NOMO-1 (cell line): ENCODE data around the gene ROBO1.

ENCODE experiments used
- DNase-seq, 2 experiments: peaks; one replicate each; lab custom pipeline; 2025; ENCODE audit not compliant: unreplicated experiment in 2 of 2; lab: John Stamatoyannopoulos, UW

The ROBO1 gene

DNA sequence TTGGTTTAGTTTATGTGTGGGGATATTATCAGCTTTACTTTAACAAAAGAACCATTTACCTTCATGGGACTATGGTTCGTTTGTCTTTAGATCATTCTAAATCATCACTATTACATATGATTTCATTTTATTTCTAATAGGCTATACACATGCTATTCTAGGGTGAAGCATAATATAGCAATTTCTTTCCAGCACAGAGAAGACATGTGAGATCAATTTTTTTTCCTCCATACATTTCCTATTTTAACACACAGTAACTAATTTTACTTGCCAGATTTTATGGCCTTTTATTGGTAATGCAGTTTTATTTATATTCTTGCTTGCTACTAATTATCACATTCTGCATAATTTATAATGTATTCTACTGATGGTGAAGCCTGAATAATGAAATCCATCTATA is 287.1 kb downstream of the ROBO1 start:
- no peak for DNase-seq

DNA sequence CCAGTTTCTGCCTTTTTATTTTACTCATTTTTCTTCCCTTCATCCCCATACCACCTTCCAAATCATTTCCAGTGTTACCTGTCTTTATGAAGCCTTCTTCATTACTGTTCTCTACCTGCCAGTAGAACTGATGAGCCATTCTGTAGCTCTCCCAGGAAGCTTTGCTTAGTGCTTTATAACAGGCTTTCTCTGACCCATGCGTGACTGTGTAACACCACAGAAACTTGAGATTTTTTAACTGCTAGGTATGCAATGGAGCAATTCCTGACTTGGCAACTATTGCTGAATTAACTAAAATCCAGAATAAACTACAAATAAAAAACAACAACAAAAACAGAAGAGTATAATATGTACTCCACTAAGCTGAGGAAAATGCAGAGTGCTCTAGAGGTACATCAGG is 289.2 kb downstream of the ROBO1 start:
- DNase-seq, result no peak

DNA sequence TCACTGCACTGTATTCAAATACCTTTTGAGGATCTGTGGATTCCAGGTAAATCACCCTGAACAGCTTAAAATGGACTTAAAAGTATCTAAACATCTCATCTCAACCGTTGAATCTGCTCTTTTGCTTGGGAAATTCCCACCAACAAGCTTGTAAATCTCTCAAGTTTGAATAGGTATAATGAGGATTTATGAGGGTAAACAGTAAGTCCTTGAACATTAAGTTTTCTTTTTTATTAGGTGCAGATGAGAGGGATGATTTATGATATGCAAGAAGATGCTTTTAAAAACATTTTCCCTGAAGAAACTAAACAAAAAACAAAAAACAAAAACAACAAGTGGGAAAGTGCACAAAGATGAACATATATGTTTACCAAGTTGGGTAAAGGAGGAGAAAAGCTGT is 290.6 kb downstream of the ROBO1 start:
- no peak for DNase-seq

DNA sequence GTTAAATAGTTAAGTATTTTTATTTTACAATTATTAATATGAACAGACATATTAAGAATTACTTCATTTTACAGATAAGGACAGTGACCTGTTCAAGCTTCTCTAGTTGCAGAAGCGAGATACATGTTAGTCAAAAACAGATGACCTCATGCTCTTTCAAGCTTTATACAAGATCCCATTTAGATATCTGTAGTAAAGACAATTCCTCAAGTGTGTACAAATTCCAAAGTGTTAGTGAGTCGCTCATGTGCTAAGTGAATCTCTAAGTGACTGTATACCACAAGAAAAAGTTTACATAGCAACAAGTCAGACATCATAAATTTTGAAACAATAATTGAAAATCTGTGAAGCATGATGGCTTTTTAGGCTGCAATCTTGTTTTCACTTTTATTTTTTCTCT is 293.8 kb downstream of the ROBO1 start:
- no peak for DNase-seq

DNA sequence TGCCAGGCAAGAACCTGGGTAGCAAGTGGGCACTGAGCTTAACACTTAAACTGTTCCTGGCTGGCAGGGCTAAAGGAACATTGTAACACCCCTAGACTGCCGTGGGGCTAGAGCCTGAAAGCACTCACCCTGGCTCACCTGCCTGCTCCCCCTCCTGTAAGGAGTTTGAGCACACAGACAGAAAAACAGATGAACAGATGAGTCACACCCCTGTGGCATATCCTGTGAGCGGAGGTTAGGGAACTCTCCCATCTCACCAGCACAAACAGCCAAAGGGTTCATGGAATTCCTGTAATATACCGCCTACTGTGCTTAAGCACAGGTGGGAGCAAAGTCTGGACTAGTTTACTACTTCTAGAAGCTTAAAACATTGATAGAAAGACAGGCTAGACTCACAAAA is 300.1 kb downstream of the ROBO1 start:
- DNase-seq, result no peak

DNA sequence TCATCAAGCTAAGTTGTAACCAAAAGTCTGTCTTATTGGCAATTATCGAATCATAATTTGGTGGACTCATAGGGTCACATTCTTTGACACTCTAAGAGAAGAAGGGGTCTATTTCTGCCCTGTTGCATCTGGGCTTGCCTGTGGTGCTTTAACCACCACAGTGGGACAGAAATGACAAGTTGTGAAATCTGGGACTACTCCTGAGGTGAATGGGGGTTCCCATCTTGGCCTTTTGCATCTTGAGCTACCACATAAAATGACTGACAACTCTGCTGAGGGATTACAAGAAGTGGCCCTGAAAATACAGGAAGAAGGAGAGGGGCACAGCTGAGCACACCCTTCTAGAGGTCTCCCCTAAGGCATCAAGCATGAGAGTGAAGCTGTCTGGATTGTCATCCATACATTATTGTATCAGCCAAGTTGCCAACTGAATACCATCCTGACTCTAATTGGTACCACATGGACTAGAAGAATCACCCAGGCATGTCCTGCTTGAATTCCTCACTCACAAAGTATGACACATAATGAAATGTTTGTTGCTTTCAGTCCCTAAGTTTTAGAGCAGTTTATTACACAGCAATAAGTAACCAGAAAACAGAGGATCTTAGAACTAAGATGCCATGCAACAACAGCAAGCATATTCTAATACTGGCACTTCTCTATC is 306.5 kb downstream of the ROBO1 start:
- DNase-seq, result no peak

DNA sequence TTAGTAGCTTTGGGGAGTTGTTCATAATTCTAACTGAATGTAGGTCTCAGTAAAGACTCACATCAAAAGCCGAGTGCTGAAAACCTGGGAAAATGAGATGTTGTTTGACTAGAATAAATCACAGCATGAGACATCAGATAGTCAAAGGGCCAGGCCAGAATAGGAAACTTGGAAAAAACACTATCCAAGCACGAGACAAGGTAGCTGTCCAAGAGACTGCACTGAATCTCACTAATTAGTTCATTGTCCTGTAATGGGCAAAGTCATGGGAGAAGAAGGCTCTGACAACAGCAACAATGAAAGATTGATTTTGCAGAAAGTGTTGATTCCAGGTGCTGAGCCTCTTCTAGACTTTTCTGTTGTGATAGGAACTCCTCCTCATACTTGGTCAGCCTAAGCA is 314.2 kb downstream of the ROBO1 start:
- DNase-seq, result no peak

DNA sequence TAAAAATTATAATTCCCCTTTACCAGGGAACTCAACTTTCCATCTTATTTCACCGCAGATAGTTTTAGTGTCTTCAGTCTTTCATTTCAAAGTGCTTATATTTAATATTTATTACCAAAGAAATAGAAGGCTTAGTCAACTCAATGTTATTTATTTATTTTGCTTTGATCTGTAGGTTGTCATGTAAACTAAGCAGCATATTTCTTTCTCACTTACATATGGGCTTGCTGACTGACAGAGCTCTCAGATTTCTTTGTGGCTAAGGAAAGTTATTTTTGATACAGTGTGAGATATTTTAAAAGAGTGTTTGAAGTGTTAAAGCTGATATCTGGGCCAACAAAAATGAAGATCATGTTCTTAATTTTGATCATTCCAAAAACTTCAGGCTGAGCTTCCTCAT is 331.4 kb downstream of the ROBO1 start:
- no peak for DNase-seq

DNA sequence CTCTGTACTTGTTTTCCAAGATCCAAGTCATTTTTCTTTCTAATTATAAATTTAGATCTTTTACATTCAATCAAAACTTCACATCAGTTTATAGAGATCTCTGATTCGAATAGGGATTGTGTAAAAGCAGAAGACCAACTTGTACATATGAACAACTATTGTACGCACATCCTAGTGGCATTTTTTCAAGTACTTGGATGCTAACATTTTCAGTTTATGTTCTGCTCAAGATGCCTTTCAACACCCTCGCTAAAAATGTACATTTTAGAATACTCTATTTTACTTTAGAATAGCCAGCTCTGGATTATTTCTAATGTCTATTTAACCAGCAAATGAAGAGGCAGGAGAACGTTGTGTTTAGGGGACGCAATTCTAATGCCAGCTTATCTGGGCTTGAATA is 340.7 kb downstream of the ROBO1 start:
- DNase-seq, result no peak

DNA sequence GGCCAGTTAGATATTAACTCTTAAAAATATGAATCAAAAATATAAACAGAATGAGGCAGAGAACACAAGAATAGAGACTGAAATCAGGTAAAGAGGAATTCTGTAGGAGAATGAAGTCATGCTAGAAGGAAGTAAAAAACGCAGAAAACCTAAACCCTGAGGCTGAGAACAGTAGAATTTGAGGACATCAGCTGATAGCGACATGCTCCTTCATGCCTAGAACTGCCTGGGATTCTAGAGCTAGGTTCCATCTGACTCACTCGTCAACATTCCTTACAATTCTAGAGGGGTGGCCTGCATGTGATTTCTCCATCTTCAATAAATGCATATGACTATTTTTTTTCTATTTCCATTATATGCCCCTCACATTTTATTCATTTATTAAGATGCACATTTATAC is 343.0 kb downstream of the ROBO1 start:
- DNase-seq, result no peak

DNA sequence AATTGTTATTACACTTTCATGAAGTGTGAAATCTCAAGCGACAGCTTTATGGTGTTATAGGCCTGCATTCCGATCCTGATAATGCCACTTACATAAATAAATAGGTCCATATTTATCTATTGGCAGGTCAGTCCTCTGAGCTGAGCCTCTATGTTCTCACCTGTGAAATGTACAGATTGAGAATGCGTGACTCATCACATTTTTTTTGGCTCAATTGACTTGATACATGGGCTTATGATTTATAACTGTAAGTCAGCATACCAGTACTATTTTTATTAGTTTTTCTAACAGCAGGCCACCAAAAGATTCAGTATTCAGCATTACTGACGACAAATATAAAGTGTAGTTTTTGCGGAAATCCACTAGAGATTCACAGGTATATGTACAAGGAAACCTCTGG is 344.4 kb downstream of the ROBO1 start:
- DNase-seq, result no peak

DNA sequence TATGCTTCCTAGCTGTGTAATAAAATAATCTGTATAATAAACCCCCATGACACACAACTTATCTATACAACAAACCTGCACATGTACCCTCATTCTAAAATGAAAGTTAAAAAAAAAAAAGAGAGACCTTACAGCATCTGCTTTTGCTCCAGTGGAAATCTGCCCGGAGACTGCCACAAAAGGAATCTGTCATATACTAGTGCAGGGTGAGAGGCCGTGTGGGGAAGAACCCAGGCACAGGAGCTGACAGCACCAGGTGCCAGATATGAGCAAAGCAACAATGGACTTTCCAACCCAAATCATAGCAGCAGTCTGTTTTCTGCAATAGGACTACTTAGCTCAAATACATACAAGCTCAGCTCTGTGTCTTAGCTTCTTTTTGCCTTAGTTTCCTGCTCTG is 346.5 kb downstream of the ROBO1 start:
- no peak for DNase-seq

DNA sequence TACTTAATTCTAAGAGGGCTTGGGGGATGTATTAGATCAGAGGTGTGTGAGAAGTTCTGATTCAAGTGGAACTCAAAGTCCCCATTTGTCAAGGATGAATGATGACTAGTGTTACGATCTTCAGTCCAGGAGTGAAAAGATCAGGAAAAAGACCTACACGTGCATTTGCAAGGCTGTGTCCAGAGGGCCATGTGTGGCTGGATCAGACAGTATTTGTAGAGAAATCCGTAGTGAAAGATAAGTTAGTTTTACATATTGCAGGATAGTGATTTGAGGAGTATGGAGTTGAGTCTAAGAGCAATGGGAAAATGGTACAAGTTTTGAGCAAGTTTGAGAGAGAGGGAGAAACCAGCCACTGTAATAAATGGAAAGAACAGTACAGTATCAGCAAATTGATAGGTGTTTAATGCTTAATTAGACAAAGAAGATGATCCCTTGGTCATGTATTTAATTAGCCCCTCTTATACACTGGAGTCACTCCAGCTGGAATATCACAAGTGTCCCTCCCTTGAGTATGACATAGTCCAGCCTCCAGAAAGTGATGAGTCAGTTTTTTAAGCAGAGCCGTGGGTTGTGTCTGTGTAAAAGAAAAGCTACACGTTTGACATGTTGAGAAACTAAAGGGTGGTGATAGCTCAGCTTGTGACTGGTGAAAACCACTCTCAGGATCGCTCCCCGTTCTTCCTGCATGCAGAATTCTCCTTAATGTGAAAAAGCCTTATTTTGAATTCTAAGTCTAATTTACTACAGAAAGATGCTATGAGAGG is 348.8 kb downstream of the ROBO1 start:
- no peak for DNase-seq

DNA sequence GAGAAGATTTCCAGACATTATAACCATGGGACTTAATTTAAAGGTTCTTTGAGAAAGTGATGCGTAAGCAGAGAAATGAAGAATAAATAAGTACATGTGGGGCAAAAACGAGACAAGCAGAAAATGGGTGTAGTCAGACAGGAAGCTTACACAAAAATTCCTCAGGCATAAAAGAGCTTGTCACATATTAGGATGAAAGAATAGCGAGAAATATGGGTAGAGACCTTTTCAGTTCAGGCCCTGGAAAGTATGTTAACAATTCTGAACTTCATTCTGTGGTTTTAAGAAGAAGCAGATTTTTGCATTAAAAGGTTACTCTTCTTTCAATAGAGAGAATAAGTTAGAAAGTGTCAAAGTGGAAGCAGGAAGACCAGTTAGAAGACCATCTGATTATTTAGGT is 352.4 kb downstream of the ROBO1 start:
- DNase-seq, result no peak

DNA sequence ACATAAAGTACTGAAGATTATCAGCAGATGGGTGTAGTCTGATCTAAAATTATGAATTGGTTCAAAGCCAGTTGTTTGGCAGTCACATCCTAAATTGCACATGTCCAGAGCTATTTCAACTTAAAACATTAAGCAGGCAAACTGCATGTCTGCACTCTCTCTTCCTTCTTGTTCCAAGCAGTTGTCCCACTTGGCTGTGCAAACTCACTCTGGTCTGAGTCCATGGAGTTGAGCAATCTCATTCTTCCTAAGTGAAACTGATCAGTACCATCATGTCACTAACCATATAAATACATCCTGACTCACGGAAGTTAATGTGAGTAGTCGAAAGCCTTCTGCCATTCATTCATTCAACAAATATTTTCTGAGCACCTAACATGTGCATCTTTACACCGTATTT is 353.0 kb downstream of the ROBO1 start:
- DNase-seq, result no peak

DNA sequence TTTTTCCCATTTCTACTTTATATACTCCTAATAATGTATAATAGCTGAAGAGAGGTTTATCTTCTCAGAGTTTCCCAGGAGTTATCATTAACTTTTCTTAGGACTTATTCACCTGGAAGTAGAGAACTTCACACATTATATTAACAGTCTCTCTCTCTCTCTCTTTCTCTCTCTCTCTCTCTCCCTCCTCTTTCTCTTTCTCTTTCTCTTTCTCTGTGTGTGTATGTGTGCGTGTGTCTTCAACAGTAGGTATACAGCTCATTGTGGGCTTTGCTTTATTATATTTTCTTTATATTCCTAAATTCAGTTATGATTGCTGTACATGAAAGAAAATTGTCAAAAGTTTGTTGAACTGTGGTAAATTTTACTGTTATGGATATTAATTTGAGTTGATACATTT is 353.8 kb downstream of the ROBO1 start:
- no peak for DNase-seq

DNA sequence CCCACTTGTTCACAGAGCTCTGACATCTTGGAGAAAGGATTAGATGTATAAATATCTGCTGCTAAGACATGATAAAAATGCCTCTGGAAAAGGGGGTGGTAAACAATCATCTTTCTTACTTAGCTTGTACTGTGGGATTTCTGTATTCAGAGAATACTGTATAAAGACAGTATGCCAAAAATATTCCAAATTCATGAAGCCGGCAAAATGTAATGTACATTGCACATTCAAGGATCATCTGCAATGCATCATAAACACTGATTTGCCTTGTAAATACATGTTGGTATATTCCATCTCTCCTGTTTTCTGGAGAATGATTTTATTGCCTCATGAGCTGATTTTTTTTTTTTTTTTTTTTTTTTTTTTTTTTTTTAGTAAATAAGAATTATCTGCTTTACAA is 355.3 kb downstream of the ROBO1 start:
- no peak for DNase-seq

DNA sequence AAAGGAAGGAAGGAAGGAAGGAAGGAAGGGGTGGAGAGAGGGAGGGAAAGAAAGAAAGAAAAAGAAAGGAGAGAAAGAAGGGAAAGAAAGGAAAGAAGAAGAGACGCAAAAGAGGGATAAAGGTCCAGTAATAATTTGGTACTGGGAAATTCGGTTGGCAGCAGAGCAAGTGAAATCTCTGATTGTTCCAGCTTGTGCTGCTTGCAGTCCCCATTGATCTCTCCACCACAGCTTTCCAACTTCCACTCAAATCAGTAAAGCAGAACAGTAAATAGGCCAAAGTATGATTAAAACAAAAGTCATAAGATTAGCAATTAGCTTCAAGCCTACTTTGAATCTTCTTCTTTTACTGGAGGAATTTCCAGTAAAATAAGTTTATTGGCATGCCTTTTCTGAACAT is 357.2 kb downstream of the ROBO1 start:
- no peak for DNase-seq

DNA sequence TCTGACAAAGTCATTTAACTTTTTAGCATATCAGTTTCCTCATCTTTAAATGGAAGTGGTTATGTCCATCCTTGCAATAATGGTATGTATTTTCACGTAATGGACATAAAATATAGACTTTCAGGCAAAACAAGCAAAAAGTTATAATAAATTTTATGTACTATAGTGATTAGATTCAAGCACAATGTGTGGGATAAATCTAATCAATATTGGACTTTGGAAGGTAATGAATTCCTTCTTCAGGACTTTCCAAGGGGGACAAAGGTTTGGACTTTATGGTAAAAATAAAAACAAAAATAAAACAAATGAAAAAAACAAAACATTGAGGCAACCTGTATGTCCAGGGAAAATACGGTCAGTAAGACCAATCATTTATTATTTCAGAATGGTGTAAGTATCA is 357.7 kb downstream of the ROBO1 start:
- no peak for DNase-seq

DNA sequence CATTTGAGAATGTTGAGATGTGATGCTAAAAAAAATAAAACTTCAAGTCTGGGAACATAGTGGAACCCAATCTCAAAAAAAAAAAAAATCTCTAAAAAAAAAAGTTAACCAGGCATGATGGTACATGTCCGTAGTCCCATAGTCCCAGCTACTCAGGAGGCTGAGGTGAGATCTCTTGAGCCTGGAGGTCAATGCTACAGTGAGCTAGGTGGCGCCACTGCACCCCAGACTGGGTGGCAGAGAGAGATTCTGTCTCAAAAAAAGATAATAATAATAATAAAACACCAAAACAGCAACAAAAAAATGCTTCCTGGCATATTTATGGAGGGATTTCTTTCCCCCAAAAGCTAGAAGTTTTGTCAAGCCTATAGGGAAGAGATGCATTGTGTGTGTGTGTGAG is 361.6 kb downstream of the ROBO1 start:
- DNase-seq, result no peak

DNA sequence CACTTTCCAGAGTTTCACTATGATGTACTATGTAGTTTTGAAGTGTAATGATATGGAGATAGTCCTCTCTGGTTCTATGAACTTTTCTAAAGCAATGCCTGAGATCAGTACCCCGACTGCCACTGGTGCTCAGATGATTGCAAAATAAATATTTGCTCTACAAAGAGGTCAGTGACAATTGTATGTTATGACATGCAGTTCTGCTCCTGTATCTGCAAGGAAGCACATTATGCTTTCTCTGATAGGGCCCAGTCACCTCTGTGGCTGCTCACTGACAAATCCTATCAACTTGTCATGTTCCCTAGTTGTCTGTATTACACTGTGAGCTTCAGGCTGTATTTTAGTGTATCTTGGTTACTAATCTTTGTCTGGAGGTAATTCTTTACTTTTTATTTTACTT is 362.6 kb downstream of the ROBO1 start:
- DNase-seq, result no peak

DNA sequence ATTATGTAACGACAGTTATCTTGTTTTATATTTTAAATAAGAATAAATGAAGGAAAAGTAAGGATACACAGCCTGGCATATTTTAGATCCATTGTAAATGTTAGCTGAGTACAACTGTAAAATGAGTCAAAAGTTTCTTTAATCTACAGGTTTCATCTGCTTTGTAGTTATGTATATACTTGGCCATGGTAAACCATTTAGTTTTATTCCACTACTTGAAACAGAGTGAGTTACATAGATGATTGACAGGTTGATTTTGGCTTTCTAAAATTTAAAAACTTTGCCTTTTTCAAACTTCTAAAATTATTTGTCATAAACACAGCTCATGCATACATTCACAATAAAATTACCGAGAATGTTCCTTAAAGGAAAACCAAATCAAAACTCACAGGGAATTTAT is 371.2 kb downstream of the ROBO1 start:
- DNase-seq, result no peak

DNA sequence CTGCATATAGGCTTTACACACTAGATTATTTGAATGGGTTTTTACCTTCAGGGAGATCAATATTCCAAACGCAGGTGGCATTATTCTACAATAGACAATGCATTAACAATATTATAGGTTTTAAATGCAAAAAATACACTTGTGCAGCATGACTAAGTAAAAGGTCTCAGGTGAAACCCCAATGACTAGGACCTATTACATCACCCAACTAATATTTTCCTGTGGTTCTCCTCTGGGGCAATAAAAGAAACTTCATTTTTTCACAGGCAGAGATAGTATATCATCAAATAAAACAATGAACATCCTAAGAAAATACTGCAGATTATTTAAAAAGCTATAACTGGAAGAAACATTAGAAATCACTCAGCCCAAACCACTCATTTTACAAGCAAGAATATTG is 375.3 kb downstream of the ROBO1 start:
- DNase-seq, result no peak
